Stimulated activated CD4-positive, alpha-beta T cell treated with anti-CD3 and anti-CD28 coated beads, Interleukin-15, amount 100 ng/mL, for 48 hours (primary cell): Measurements from ENCODE around the gene UHRF1.

Experiments used
- DNase-seq, 2 donors: peaks; one replicate each; pipeline ENCODE4 v3.0.0-alpha.2; 2020; ENCODE audit warnings: low read depth in 2 of 2

UHRF1 gene

DNA sequence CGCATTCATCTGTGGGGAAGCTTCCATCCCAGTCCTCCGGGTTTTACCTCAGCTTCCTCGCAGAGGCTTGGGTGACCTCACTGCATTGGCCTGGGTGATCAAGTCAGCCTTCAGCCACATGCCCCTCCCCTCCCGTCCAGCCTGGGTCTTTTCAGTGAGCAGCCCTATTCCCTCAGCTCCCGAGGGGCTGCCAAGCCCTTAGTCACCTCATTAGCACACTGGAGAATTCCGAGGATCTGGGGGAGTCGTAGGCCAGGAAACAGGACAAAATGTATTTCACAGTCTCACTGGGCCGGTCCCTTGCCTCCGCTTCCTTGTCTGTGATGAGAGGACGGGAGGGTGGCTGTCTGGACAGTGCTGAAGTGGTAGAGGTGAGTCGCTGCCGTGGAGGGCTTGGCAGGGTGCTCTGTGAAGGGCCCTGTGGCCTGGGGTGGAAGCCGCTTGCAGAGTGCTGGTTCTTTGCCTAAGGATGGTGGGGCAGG is 79.5 kb downstream of the UHRF1 start:
- no peak for DNase-seq

- DNase-seq, result no peak
These were observed 81.0 kb downstream of the UHRF1 start for GRCh38 chr19:4990306-4990705.

DNA sequence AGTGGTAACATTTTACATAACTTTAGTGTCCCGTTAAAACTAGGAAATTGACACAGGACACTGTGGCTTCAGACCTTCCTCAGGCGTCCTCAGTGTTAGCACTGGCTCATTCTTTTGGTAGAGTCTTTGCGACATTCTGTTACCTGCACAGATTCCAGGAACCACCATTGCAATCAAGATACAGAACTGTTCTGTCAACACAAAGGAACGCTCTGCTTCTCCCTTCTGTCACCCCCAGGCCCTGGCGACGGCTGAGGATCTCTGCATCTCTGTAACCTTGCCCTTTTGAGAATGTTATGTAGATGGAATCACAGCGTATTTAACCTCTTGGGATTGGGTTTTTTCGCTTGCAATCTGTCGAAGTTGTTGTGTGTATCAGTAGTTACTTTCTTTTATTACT is 82.2 kb downstream of the UHRF1 start:
- DNase-seq, result no peak

- DNase-seq, result no peak
These were observed 82.8 kb downstream of the UHRF1 start for GRCh38 chr19:4991996-4992698.

GRCh38 chr19:4993683-4994082 is 84.4 kb downstream of the UHRF1 start:
- DNase-seq, result no peak

DNA sequence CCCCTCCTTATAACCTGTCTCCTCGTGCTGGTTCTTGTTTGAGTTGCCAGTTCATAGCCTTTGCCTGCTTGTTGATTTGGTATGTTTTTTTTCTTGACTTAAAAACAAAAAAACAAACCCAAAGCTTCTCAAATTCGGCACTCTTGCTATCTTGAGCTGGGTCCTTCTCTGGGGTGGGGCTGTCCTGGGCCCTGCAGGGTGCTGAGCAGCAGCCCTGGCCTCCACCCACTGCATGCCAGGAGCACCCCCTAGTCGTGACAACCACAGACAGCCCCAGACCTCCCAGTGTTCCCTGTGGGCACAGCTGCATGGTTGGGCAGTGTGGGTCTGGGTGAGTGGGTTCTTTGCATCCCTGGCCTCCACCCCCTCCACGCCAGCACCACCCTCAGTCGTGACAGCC is 87.4 kb downstream of the UHRF1 start:
- DNase-seq, result no peak

DNA sequence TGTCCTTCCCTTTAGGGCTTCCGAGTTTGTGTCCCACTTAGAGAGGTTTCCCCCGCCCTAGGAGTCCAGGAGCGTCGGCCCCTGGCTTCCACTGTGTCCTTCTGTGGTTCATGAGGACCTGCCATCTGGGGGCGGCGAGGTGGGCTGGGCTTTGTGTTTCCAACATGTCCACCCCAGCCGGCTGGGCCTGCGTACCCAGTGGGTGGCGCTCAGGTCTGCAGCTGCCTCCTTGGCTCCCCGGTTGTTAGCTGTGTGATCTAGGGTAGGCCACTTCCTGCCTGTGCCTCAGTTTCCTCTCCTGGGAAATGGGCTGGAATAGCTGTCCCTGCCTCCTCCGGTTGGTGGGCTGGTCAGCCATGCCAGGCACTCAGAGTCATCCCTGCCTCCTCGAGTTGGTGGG is 88.0 kb downstream of the UHRF1 start:
- no peak for DNase-seq

- DNase-seq, result no peak
These were observed 90.9 kb downstream of the UHRF1 start for GRCh38 chr19:5000120-5000611.

DNA sequence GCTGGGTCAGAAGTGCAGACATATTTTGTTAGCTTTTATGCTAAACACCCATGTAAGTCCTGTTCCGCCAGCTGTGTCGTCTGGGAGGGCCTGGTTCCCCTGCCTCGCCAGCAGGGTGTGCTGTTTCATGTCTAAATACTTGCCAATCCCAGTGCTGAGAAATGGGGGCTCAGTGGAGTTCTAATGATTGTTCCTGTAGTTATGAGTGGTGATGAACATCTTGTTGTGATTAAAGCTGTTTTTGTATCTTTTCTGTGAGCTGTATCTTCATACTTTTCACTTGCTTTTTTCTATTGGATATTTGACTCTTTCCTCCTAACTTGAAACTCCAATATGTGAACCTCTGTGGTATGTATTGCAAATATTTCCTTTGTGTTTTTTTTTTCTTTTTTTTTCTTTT is 92.3 kb downstream of the UHRF1 start:
- DNase-seq, result peak; percentile 14 to 31

DNA sequence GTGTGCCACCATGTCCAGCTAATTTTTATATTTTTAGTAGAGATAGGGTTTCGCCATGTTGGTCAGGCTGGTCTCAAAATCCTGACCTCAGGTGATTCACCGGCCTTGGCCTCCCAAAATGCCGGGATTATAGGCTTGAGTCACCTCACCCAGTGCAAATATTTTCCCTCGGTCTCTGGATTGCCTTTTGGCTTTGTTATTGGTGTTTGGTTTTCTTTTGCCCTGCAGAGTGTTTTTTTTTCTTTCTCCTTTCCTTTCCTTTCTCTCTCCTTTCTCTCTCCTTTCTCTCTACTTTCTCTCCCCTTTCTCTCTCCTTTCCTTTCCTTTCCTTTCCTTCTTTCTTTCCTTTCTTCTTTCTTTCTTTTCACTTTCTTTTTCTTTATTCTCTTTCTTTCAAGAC is 92.8 kb downstream of the UHRF1 start:
- DNase-seq, result no peak

GRCh38 chr19:5003781-5004180 is 94.5 kb downstream of the UHRF1 start:
- DNase-seq, result no peak

DNA sequence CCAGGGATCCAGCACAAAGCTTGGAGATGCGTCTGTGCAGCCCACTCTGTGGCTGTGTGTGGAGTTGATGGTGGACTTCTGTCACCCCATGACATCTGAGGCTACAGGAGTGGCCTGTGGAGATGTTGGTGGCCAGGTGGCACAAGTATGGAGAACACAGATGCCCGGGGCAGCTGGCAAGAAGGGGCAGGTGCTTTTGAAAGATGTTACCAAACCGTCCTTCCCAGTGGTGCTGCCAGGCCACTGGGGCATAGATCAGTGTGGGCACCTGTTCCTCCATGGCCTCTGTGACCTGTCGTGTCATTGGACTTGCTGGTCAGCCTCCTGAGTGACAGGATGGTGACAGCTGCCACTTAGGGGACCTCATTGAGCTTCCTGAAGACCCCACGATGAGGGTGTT is 95.8 kb downstream of the UHRF1 start:
- no peak for DNase-seq

- DNase-seq, result no peak
These were observed 96.9 kb downstream of the UHRF1 start for GRCh38 chr19:5006201-5006600.

- no peak for DNase-seq
These were observed 97.5 kb downstream of the UHRF1 start for GRCh38 chr19:5006821-5007220.
